ENCODE data around the gene PRPS2. TPM values are rescaled to one million over a fixed set of nuclear protein-coding genes. Genes with fewer than 3 reads are reported as not detected.
A peak's percentile ranks its signal among the peaks of the same experiment; 100 is the strongest.

PRPS2 gene
- total RNA-seq, 1 donor from 2014 or later: 46.2 TPM

DNA sequence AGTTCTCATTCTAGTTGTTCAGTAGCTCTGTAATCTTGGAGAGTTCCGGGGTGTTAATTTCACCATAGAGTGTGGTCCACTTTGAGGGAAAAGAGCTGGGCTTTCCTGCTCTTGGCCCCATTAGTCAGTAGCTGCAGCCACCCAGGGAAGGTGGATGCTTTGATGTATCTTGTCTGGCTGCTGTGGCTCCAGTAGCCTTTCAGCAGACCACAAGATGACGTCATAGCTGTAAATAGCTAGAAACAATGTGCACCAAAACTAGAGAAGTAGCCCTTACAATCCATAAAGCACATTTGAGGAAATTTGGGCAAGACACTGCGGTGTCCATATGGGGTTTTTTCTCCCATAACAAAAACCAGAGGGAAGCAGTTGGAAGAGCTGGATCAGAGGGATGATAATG lies 32.9 kb upstream of the PRPS2 start:
- Histone ChIP-seq H3K27ac (no peak overlapping the region), H3K36me3 (no peaks in the 10 kb centered on the region), H3K9me3 (no peaks in the 10 kb centered on the region), H3K4me3 (no peak overlapping the region), H3K4me1 (no peaks in the 10 kb centered on the region), H3K27me3 (no peaks in the 10 kb centered on the region)
- intact Hi-C loops (cut with DNase I): no loop called here
- DNase-seq (ENCODE audit: low spot score in 2 of 2): no peak
- no peak for TF ChIP-seq CTCF (IDR thresholded peaks at IDR 0.05)

GRCh38 chrX:12767856-12768255 lies 23.4 kb upstream of the PRPS2 start:
- Histone ChIP-seq H3K36me3 (no peaks in the 10 kb centered on the region), H3K4me3 (no peak overlapping the region), H3K4me1 (no peaks in the 10 kb centered on the region), H3K27me3 (no peaks in the 10 kb centered on the region), H3K27ac (no peak overlapping the region), H3K9me3 (peaks cover 0 to 7% of the 10 kb centered on the region in 2 donors)
- intact Hi-C loops (cut with DNase I): no loop called here
- no peak for DNase-seq (ENCODE audit: low spot score in 2 of 2)
- TF ChIP-seq CTCF (IDR thresholded peaks at IDR 0.05): no peak

GRCh38 chrX:12768491-12768890 lies 22.7 kb upstream of the PRPS2 start:
- Histone ChIP-seq H3K9me3 (peaks cover 0 to 7% of the 10 kb centered on the region in 2 donors), H3K27me3 (no peaks in the 10 kb centered on the region), H3K4me3 (no peak overlapping the region), H3K36me3 (no peaks in the 10 kb centered on the region), H3K4me1 (no peaks in the 10 kb centered on the region), H3K27ac (no peak overlapping the region)
- intact Hi-C loops (cut with DNase I): no loop called here
- no peak for TF ChIP-seq CTCF (IDR thresholded peaks at IDR 0.05)
- DNase-seq (ENCODE audit: low spot score in 2 of 2): no peak

DNA sequence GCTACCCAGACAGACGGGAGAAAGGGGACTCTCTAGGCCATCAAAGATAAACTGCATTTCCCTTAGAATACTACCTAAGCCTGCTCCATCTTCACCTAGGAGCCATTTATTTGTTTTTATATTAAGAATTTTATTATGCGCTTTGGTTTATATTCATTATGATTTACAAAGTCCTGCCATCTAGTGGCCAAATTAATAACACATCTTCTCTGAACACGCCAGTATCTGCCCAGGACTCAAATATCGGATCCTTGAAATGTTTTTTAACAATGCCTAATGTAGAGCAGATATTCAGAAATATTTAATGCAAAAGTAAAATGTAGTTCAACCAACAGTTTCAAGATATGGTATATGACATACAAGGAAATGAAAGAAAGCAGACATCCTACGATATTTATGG lies 20.8 kb upstream of the PRPS2 start:
- no peaks in the 10 kb centered on the region for H3K27me3 ChIP-seq
- TF ChIP-seq CTCF (IDR thresholded peaks at IDR 0.05): peak in 2 of 3 experiments; percentile 37 to 56
- intact Hi-C loops (cut with DNase I): no loop called here

GRCh38 chrX:12771445-12772069 lies 19.7 kb upstream of the PRPS2 start:
- no peak for DNase-seq (ENCODE audit: low spot score in 2 of 2)
- H3K4me3 ChIP-seq: no peak overlapping the region
- H3K27me3 ChIP-seq: no peaks in the 10 kb centered on the region
- H3K36me3 ChIP-seq: no peaks in the 10 kb centered on the region
- intact Hi-C loops (cut with DNase I): no loop called here
- TF ChIP-seq CTCF (IDR thresholded peaks at IDR 0.05): peak in 2 of 3 experiments; percentile 16 to 39
- H3K9me3 ChIP-seq: no peaks in the 10 kb centered on the region
- H3K27ac ChIP-seq: no peak overlapping the region
- H3K4me1 ChIP-seq: no peaks in the 10 kb centered on the region

More for the DNA sequence above, 20.8 kb upstream of the PRPS2 start:
- H3K9me3 ChIP-seq: peaks cover 0 to 1% of the 10 kb centered on the region in 2 donors
- H3K27ac ChIP-seq: no peak overlapping the region
- no peak for DNase-seq (ENCODE audit: low spot score in 2 of 2)
- H3K4me1 ChIP-seq: no peaks in the 10 kb centered on the region
- H3K4me3 ChIP-seq: no peak overlapping the region
- no peaks in the 10 kb centered on the region for H3K36me3 ChIP-seq

DNA sequence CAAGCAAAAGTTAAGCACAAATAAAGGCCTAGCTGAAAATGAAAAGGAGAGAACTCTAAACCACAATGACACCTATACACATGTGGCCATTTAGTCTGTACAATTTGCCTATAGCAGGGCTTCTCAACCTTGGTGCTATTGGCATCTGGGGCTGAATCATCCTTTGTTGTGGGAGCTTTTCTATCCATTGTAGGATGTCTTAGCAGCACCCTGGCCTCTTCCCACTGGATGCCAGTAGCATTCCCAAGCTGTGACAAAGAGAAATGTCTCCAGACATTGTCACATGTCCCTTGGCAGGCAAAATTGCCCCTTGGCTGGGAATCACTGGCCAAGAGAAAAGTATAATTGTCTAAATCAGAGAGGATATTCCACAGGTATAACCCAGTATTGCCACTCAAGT lies 13.5 kb upstream of the PRPS2 start:
- Histone ChIP-seq H3K27me3 (no peaks in the 10 kb centered on the region), H3K36me3 (no peaks in the 10 kb centered on the region), H3K27ac (no peak overlapping the region), H3K4me1 (no peaks in the 10 kb centered on the region), H3K9me3 (no peaks in the 10 kb centered on the region), H3K4me3 (no peak overlapping the region)
- no peak for DNase-seq (ENCODE audit: low spot score in 2 of 2)
- no peak for TF ChIP-seq CTCF (IDR thresholded peaks at IDR 0.05)
- intact Hi-C loops (cut with DNase I): no loop called here

Data from ascending aorta (tissue), 2 donors.